ENCODE measurements around the gene POLG.

DNA sequence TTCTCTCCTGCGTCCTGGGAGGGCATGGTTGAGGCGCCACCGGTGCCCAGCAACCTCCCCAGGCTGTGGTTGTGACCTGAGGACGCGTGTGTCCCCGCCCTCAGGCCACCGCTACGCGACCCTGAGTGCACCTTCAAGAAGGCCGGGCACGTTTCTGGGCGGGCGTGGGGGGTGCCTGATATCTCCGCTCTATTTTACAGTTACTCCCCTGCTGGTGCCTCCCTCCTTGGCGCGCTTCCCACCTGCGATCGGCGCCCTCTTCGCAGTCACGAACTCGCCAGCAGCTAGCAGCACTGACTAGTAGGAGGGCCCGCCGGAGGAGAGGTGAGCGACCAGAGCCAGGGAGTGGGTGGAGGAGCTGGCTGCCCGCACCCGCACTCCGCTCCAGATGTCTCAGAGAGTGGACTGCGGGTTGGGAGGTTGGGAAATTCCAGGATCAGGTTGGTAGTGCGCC lies 43.2 kb upstream of the POLG start:
- no peak for TF ChIP-seq POLR2A (IDR thresholded peaks at IDR 0.05; ENCODE audit: low read length)
- no peak for TF ChIP-seq GATA1 (IDR thresholded peaks at IDR 0.05; ENCODE audit: low read depth, low read length)

All from erythroblast (primary cell).